ENCODE measurements around the gene LAPTM4A. TPM values are rescaled to one million over a fixed set of nuclear protein-coding genes. Genes with fewer than 3 reads are reported as not detected.

LAPTM4A gene
- total RNA-seq, 1 donor from 2014 or later, result 74.4 TPM

DNA sequence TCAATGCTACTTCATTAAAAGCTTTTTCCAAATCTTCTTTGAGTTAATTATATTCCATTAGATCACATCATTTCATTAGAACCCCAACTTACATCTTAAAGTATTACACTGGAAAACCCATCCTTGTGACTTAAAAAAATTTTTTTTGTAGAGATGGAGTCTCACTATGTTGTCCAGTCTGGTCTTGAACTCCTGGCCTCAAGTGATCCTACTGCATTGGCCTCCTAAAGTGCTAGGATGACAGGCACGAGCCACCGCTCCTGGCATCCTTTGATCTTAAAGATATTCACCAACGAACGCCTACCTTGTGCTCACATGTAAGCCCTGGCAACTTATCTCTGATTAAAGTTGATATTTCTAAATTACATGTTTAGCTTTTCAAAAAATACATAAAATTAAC, 6.7 kb downstream of the LAPTM4A start:
- peaks cover 45% of the 10 kb centered on the region for H3K4me1 Mint-ChIP-seq
- H3K36me3 Mint-ChIP-seq (ENCODE audit: low read depth), result peaks cover 3% of the 10 kb centered on the region
- no peaks in the 10 kb centered on the region for H3K27me3 Mint-ChIP-seq (ENCODE audit: low read depth)
- no peak for DNase-seq (ENCODE audit: low read depth, low spot score)
- H3K27ac Mint-ChIP-seq (ENCODE audit: unreplicated experiment), result no peak overlapping the region
- TF ChIP-seq, protein P1, sequence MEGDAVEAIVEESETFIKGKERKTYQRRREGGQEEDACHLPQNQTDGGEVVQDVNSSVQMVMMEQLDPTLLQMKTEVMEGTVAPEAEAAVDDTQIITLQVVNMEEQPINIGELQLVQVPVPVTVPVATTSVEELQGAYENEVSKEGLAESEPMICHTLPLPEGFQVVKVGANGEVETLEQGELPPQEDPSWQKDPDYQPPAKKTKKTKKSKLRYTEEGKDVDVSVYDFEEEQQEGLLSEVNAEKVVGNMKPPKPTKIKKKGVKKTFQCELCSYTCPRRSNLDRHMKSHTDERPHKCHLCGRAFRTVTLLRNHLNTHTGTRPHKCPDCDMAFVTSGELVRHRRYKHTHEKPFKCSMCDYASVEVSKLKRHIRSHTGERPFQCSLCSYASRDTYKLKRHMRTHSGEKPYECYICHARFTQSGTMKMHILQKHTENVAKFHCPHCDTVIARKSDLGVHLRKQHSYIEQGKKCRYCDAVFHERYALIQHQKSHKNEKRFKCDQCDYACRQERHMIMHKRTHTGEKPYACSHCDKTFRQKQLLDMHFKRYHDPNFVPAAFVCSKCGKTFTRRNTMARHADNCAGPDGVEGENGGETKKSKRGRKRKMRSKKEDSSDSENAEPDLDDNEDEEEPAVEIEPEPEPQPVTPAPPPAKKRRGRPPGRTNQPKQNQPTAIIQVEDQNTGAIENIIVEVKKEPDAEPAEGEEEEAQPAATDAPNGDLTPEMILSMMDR (conservative IDR thresholded peaks at IDR 0.05), result no peak
- H3K4me3 Mint-ChIP-seq, result no peak overlapping the region
- H3K9me3 Mint-ChIP-seq, result no peaks in the 10 kb centered on the region

DNA sequence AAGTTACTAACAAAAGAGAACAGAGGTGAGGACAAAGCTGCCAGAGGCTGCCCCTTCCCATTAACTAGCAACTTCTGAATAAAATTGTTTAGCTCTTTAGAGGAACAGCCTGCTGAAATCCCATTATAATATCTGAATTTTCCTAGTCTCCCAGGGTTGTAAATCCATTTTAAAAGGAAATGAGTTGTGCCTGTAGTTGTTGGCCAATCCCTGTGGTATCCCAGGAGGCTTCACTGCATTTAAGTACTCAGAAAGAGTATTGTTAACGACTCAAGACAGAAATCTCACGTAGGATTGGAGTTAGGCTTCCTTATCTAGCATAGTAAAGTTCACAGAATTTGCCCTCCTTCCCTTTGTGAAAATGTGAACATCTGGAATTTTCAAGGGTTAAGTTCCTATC, 8.9 kb downstream of the LAPTM4A start:
- Mint-ChIP-seq H3K4me1 (peaks cover 25% of the 10 kb centered on the region), H3K27ac (ENCODE audit: unreplicated experiment) (no peak overlapping the region), H3K9me3 (no peaks in the 10 kb centered on the region), H3K27me3 (ENCODE audit: low read depth) (no peaks in the 10 kb centered on the region), H3K4me3 (no peak overlapping the region), H3K36me3 (ENCODE audit: low read depth) (peaks cover 9% of the 10 kb centered on the region)
- TF ChIP-seq, protein P1 (conservative IDR thresholded peaks at IDR 0.05), result no peak
- DNase-seq (ENCODE audit: low read depth, low spot score), result no peak

DNA sequence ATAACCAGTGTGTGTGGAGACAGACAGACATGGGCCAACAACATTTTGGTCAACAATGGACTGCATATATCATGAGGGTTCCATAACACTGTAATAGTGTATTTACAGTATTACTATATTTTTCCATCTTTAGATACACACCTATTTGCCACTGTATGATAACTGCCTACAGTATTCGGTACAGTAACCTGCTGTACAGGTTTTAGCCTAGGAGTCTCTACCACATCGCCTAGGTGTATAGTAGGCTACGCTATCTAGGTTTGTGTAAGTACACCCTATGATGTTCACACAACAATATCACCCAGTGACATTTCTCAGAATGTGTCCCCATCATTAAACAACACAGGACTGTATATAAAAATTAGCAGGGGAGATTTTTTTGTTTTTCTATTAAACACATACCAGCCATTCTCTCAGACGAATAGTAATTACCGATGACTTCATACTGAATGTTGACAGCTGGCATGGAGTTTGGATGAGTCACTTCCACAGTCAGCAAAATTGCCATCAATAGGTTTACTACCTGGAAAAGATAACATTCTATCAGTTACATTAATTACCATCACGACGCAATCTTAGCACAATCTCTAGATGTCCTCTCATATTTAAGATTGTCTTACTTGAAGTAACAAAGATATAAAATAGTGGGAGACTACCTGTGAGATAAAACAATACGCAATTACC, 10.8 kb downstream of the LAPTM4A start:
- Mint-ChIP-seq H3K4me3 (no peak overlapping the region), H3K27me3 (ENCODE audit: low read depth) (no peaks in the 10 kb centered on the region), H3K4me1 (peaks cover 28% of the 10 kb centered on the region), H3K9me3 (no peaks in the 10 kb centered on the region), H3K27ac (ENCODE audit: unreplicated experiment) (no peak overlapping the region), H3K36me3 (ENCODE audit: low read depth) (peaks cover 22% of the 10 kb centered on the region)
- TF ChIP-seq, protein P1 (conservative IDR thresholded peaks at IDR 0.05), result no peak
- DNase-seq (ENCODE audit: low read depth, low spot score), result no peak

DNA sequence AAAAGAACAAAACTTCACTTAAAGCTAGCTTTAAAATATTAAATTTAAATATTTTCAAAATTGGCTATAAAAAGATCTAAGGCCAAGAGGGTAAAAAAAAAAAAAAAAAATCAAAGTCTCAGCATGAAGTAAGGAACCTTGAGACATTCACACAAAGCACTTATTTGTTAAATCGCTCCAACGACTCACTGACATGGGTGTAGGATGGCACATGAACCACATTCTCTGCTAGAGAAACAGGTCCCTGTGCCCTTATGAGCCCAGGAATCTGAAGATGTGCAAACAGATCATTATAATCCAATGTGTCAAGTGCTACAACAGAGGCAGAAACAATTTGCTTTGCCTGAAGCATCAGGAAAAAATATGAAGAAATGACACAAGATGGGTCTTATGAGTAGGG, 13.8 kb downstream of the LAPTM4A start:
- TF ChIP-seq, protein P1 (conservative IDR thresholded peaks at IDR 0.05), result no peak
- Mint-ChIP-seq H3K27ac (ENCODE audit: unreplicated experiment) (peak overlapping the region; percentile 64), H3K27me3 (ENCODE audit: low read depth) (no peaks in the 10 kb centered on the region), H3K9me3 (no peaks in the 10 kb centered on the region), H3K36me3 (ENCODE audit: low read depth) (peaks cover 28% of the 10 kb centered on the region), H3K4me3 (no peak overlapping the region), H3K4me1 (peaks cover 23% of the 10 kb centered on the region)
- DNase-seq (ENCODE audit: low read depth, low spot score), result no peak

DNA sequence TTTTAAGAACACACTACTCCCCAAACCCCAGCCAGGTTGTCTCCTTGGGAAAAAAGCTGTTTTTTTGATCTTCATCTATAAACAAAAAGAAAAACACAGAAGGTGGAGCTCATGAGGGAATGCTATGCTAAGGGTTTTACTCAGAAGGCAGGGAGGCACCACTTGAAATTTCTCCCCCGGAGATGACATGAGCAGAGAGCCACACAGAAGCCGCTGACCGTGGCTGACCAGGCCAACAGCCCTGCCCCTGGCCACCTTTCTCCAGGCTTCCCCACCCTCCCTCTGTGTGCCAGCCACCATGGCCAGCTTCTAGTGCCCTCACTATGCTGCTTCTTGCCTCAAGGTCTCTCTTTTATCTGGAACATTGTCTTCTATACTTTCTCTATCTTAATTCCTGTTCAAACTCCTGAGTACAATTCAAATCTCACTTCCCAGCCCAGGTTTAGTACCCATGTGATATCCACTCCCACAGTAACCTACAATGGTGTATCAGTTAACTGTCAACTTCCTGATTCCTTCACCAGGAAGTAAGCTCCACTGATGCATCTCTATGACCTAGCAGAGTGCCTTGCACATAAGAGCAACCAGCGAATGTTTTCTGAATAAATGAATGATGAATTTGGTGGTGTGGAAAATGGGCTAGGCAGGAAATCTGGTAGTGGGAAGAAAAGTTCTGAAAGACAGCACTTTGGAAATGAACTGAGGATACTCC, 15.3 kb downstream of the LAPTM4A start:
- TF ChIP-seq, protein P1 (conservative IDR thresholded peaks at IDR 0.05), result no peak
- no peaks in the 10 kb centered on the region for H3K27me3 Mint-ChIP-seq (ENCODE audit: low read depth)
- H3K9me3 Mint-ChIP-seq, result no peaks in the 10 kb centered on the region
- DNase-seq (ENCODE audit: low read depth, low spot score), result no peak
- H3K27ac Mint-ChIP-seq (ENCODE audit: unreplicated experiment), result no peak overlapping the region
- H3K4me1 Mint-ChIP-seq, result peaks cover 15% of the 10 kb centered on the region
- no peak overlapping the region for H3K4me3 Mint-ChIP-seq
- peaks cover 38% of the 10 kb centered on the region for H3K36me3 Mint-ChIP-seq (ENCODE audit: low read depth)

Data from neural crest cell (in vitro differentiated cells).